IPS-18a (cell line): Measurements from ENCODE around the gene ARHGAP35.

Experiments
- H3K27ac ChIP-seq: one replicate; pipeline ENCODE4 v1.5.1; 2013; ENCODE audit warnings: low read length
- H3K27me3 ChIP-seq: one replicate; pipeline ENCODE4 v1.6.1; 2013; ENCODE audit warnings: mild to moderate bottlenecking, low read length; ENCODE audit not compliant: control insufficient read depth, insufficient read depth
- H3K36me3 ChIP-seq: one replicate; pipeline ENCODE4 v1.6.1; 2013; ENCODE audit warnings: low read depth, low read length; ENCODE audit not compliant: control insufficient read depth
- H3K4me1 ChIP-seq: one replicate; pipeline ENCODE4 v1.6.1; 2013; ENCODE audit warnings: low read depth, low read length; ENCODE audit not compliant: control insufficient read depth
- H3K4me3 ChIP-seq: one replicate; pipeline ENCODE4 v1.5.1; 2013; ENCODE audit warnings: low read length
- H3K9ac ChIP-seq: one replicate; pipeline ENCODE4 v1.6.1; 2013; ENCODE audit warnings: mild to moderate bottlenecking, low read length, moderate library complexity
- H3K9me3 ChIP-seq: one replicate; pipeline ENCODE4 v1.6.1; 2013; ENCODE audit warnings: low read depth, low read length; ENCODE audit not compliant: control insufficient read depth

Gene ARHGAP35

GRCh38 chr19:46828484-46828883 lies 32.3 kb upstream of the ARHGAP35 start:
- H3K36me3 ChIP-seq: no peaks in the 10 kb centered on the region
- no peak overlapping the region for H3K4me3 ChIP-seq
- H3K4me1 ChIP-seq: no peaks in the 10 kb centered on the region
- H3K27ac ChIP-seq: no peak overlapping the region
- no peaks in the 10 kb centered on the region for H3K9me3 ChIP-seq
- no peaks in the 10 kb centered on the region for H3K27me3 ChIP-seq
- no peak overlapping the region for H3K9ac ChIP-seq

- Histone ChIP-seq H3K4me3 (no peak overlapping the region), H3K27me3 (no peaks in the 10 kb centered on the region), H3K27ac (no peak overlapping the region), H3K4me1 (no peaks in the 10 kb centered on the region), H3K9me3 (no peaks in the 10 kb centered on the region), H3K36me3 (no peaks in the 10 kb centered on the region), H3K9ac (no peak overlapping the region)
Measured at GRCh38 chr19:46830864-46831263, 29.9 kb upstream of the ARHGAP35 start.

- H3K27me3 ChIP-seq: no peaks in the 10 kb centered on the region
- no peak overlapping the region for H3K27ac ChIP-seq
- no peaks in the 10 kb centered on the region for H3K9me3 ChIP-seq
- H3K4me1 ChIP-seq: no peaks in the 10 kb centered on the region
- no peak overlapping the region for H3K4me3 ChIP-seq
- H3K9ac ChIP-seq: no peak overlapping the region
- peaks cover 6% of the 10 kb centered on the region for H3K36me3 ChIP-seq
Measured at GRCh38 chr19:46834121-46834520, 26.7 kb upstream of the ARHGAP35 start.

GRCh38 chr19:46834984-46835383 lies 25.8 kb upstream of the ARHGAP35 start:
- no peak overlapping the region for H3K9ac ChIP-seq
- peaks cover 14% of the 10 kb centered on the region for H3K36me3 ChIP-seq
- no peaks in the 10 kb centered on the region for H3K9me3 ChIP-seq
- no peak overlapping the region for H3K27ac ChIP-seq
- H3K4me1 ChIP-seq: no peaks in the 10 kb centered on the region
- no peaks in the 10 kb centered on the region for H3K27me3 ChIP-seq
- no peak overlapping the region for H3K4me3 ChIP-seq

- Histone ChIP-seq H3K36me3 (peaks cover 19% of the 10 kb centered on the region), H3K27me3 (no peaks in the 10 kb centered on the region), H3K4me3 (no peak overlapping the region), H3K9ac (no peak overlapping the region), H3K27ac (no peak overlapping the region), H3K9me3 (no peaks in the 10 kb centered on the region), H3K4me1 (peaks cover 4% of the 10 kb centered on the region)
Measured at GRCh38 chr19:46838160-46838559, 22.6 kb upstream of the ARHGAP35 start.

- Histone ChIP-seq H3K4me1 (peaks cover 4% of the 10 kb centered on the region), H3K9me3 (no peaks in the 10 kb centered on the region), H3K27me3 (no peaks in the 10 kb centered on the region), H3K36me3 (peaks cover 23% of the 10 kb centered on the region), H3K4me3 (no peak overlapping the region), H3K27ac (no peak overlapping the region), H3K9ac (no peak overlapping the region)
Measured at GRCh38 chr19:46839752-46840497, 20.9 kb upstream of the ARHGAP35 start.

- no peaks in the 10 kb centered on the region for H3K9me3 ChIP-seq
- peaks cover 23% of the 10 kb centered on the region for H3K36me3 ChIP-seq
- no peak overlapping the region for H3K9ac ChIP-seq
- no peaks in the 10 kb centered on the region for H3K27me3 ChIP-seq
- H3K27ac ChIP-seq: no peak overlapping the region
- no peak overlapping the region for H3K4me3 ChIP-seq
- H3K4me1 ChIP-seq: peaks cover 4% of the 10 kb centered on the region
Measured at GRCh38 chr19:46840498-46840942, 20.3 kb upstream of the ARHGAP35 start.

- Histone ChIP-seq H3K27ac (no peak overlapping the region), H3K4me3 (no peak overlapping the region), H3K27me3 (no peaks in the 10 kb centered on the region), H3K9ac (no peak overlapping the region), H3K9me3 (no peaks in the 10 kb centered on the region), H3K36me3 (peaks cover 23% of the 10 kb centered on the region), H3K4me1 (peaks cover 4% of the 10 kb centered on the region)
Measured at GRCh38 chr19:46841458-46842083, 19.2 kb upstream of the ARHGAP35 start.

- Histone ChIP-seq H3K27me3 (no peaks in the 10 kb centered on the region), H3K4me3 (no peak overlapping the region), H3K27ac (no peak overlapping the region), H3K9ac (no peak overlapping the region), H3K36me3 (peaks cover 21% of the 10 kb centered on the region), H3K4me1 (peaks cover 4% of the 10 kb centered on the region), H3K9me3 (no peaks in the 10 kb centered on the region)
Measured at GRCh38 chr19:46842791-46843190, 18.0 kb upstream of the ARHGAP35 start.

- H3K36me3 ChIP-seq: peaks cover 17% of the 10 kb centered on the region
- no peak overlapping the region for H3K9ac ChIP-seq
- no peak overlapping the region for H3K27ac ChIP-seq
- no peak overlapping the region for H3K4me3 ChIP-seq
- no peaks in the 10 kb centered on the region for H3K27me3 ChIP-seq
- no peaks in the 10 kb centered on the region for H3K9me3 ChIP-seq
- peaks cover 4% of the 10 kb centered on the region for H3K4me1 ChIP-seq
Measured at GRCh38 chr19:46844067-46844489, 16.7 kb upstream of the ARHGAP35 start.

- Histone ChIP-seq H3K9ac (no peak overlapping the region), H3K4me1 (no peaks in the 10 kb centered on the region), H3K4me3 (no peak overlapping the region), H3K36me3 (peaks cover 8% of the 10 kb centered on the region), H3K27me3 (no peaks in the 10 kb centered on the region), H3K9me3 (no peaks in the 10 kb centered on the region), H3K27ac (no peak overlapping the region)
Measured at GRCh38 chr19:46845959-46846459, 14.8 kb upstream of the ARHGAP35 start.

- H3K9me3 ChIP-seq: no peaks in the 10 kb centered on the region
- no peak overlapping the region for H3K27ac ChIP-seq
- H3K4me1 ChIP-seq: no peaks in the 10 kb centered on the region
- H3K9ac ChIP-seq: no peak overlapping the region
- H3K27me3 ChIP-seq: no peaks in the 10 kb centered on the region
- no peak overlapping the region for H3K4me3 ChIP-seq
- peaks cover 8% of the 10 kb centered on the region for H3K36me3 ChIP-seq
Measured at GRCh38 chr19:46847528-46847927, 13.3 kb upstream of the ARHGAP35 start.
